BLaER1 treated with 17β-estradiol and CSF1 and Interleukin-3, amounts not matched to agents 10 nM and 100 nM (cell line): ENCODE results near the gene BMX.

Source experiments
- H3K27ac ChIP-seq, 11 experiments: shearing (Covaris generic); formaldehyde crosslinking; 2 replicates each; pipeline ENCODE4 v1.8.1; 2022
- H3K27me3 ChIP-seq, 11 experiments: shearing (Covaris generic); formaldehyde crosslinking; 2 replicates each; pipeline ENCODE4 v1.8.1; 2022
- H3K36me3 ChIP-seq, 11 experiments: shearing (Covaris generic); formaldehyde crosslinking; 2 replicates each; pipeline ENCODE4 v1.8.1; 2022
- H3K4me1 ChIP-seq, 10 experiments: shearing (Covaris generic); formaldehyde crosslinking; 2 replicates each; pipeline ENCODE4 v1.8.1; 2022
- H3K4me2 ChIP-seq, 11 experiments: shearing (Covaris generic); formaldehyde crosslinking; 2 replicates each; pipeline ENCODE4 v1.8.1; 2022
- H3K4me3 ChIP-seq, 10 experiments: shearing (Covaris generic); formaldehyde crosslinking; 2 replicates each; pipeline ENCODE4 v1.8.1; 2022
- H3K9ac ChIP-seq, 11 experiments: shearing (Covaris generic); formaldehyde crosslinking; 2 replicates each; pipeline ENCODE4 v1.8.1; 2022
- H3K9me3 ChIP-seq, 11 experiments: shearing (Covaris generic); formaldehyde crosslinking; replicated peaks in 1 of 11; 2 replicates each; pipeline ENCODE4 v1.8.1; 2022
- H4K20me1 ChIP-seq, 11 experiments: shearing (Covaris generic); formaldehyde crosslinking; 2 replicates each; pipeline ENCODE4 v1.8.1; 2022
- Cebpa-rat ChIP-seq, 11 experiments: shearing (Covaris generic); IDR thresholded peaks; 2 replicates each; pipeline ENCODE4 v1.8.1; 2022

Gene BMX

DNA sequence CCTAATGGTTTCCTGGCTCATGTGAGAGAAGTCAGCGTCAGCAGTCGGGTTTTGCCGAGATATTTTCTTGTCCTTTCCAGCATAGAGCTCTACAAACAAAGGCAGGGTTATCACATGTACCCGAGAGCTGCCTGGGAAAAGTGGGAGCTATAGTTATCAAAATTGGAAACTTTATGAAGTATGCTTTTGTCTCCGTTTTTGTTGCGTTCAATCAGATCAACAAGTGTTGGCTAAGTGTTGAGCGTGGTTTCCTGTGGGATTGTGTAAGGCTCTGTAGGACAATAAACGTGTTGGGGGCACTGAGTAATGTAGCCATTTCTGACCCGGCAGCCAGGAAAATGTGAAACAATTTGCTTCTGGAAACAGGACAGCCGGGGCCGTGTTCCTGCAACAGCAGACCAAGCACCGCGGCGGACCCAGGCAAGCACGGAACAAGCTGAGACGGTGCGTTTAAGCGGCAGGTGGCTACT is at the start of gene BMX:
Gene BMX, plus strand, starts transcription at position 311 of the 470 bp plus-strand sequence. CDS start 7,547 bp downstream, outside the sequence.
- Histone ChIP-seq H3K27me3 (peaks cover 97 to 99% (median 98%) of the 10 kb centered on the region in 11 experiments), H3K27ac (no peak within 1 kb of the TSS), H3K9ac (no peak within 1 kb of the TSS), H4K20me1 (peaks cover 0 to 5% (median 0%) of the 10 kb centered on the region in 11 experiments; a peak in 3 of 22 replicates), H3K4me2 (no peak within 1 kb of the TSS), H3K9me3 (no peaks in the 10 kb centered on the region), H3K36me3 (no peaks in the 10 kb centered on the region), H3K4me3 (no peak within 1 kb of the TSS), H3K4me1 (no peaks in the 10 kb centered on the region)
- no peak for TF ChIP-seq Cebpa-rat (IDR thresholded peaks at IDR 0.05)

DNA sequence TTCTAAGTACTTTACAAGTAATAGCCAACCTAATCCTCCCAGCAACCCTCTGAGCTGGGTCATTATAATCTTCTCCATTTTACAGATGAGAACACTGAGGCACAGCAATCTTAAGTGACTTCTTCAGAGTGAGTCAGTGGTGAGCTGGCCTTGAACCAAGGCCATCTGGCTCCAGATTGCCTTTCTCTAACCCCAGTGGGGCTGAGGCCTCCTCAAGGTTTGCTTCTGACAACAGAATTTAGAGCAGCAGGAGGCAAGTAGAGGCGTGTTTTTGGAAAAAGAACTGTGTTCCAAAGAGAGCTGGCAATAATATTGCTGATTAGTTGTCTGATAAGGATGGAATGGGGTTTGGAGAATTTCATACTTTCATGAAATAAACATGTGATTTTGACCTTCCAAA is 48.7 kb upstream of the BMX start:
- H4K20me1 ChIP-seq, result peaks cover 0 to 14% (median 0%) of the 10 kb centered on the region in 11 experiments; a peak in 4 of 22 replicates
- no peaks in the 10 kb centered on the region for H3K9me3 ChIP-seq
- TF ChIP-seq Cebpa-rat (IDR thresholded peaks at IDR 0.05), result no peak
- no peak overlapping the region for H3K4me3 ChIP-seq
- no peaks in the 10 kb centered on the region for H3K36me3 ChIP-seq
- H3K4me2 ChIP-seq, result no peak overlapping the region
- H3K27me3 ChIP-seq, result peaks cover 95 to 99% (median 98%) of the 10 kb centered on the region in 11 experiments
- H3K9ac ChIP-seq, result no peak overlapping the region
- H3K27ac ChIP-seq, result no peak overlapping the region
- H3K4me1 ChIP-seq, result no peaks in the 10 kb centered on the region

DNA sequence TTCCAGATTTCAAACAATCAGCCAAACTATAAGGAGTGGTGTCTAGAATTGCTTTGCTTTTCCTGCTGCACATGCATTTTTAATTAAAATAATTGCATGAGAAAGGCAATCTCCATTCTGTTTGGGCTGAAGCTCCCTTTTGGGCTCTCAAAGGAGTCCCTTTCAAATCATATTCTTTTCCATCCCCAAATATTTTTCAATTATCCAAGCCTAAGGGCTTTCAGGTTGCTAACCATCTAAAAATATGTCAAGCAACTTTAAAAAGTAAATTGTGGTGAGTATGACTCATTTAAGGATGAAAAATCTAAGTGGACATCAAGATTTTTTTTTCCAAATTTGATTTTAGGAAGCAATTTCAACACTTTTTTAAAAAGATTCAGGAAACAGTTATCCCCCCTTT is 35.9 kb upstream of the BMX start:
- H3K4me1 ChIP-seq, result no peaks in the 10 kb centered on the region
- H3K9ac ChIP-seq, result no peak overlapping the region
- no peaks in the 10 kb centered on the region for H3K9me3 ChIP-seq
- peaks cover 0 to 11% (median 0%) of the 10 kb centered on the region in 11 experiments; a peak in 2 of 22 replicates for H4K20me1 ChIP-seq
- no peaks in the 10 kb centered on the region for H3K36me3 ChIP-seq
- H3K27ac ChIP-seq, result no peak overlapping the region
- no peak overlapping the region for H3K4me3 ChIP-seq
- TF ChIP-seq Cebpa-rat (IDR thresholded peaks at IDR 0.05), result no peak
- no peak overlapping the region for H3K4me2 ChIP-seq
- H3K27me3 ChIP-seq, result peaks cover 99 to 100% (median 100%) of the 10 kb centered on the region in 11 experiments

GRCh38 chrX:15465347-15465746 is 35.3 kb upstream of the BMX start:
- no peak for TF ChIP-seq Cebpa-rat (IDR thresholded peaks at IDR 0.05)
- Histone ChIP-seq H3K4me2 (no peak overlapping the region), H3K4me1 (no peaks in the 10 kb centered on the region), H3K4me3 (no peak overlapping the region), H3K36me3 (no peaks in the 10 kb centered on the region), H3K27me3 (peaks cover 93 to 100% (median 99%) of the 10 kb centered on the region in 11 experiments), H4K20me1 (peaks cover 0 to 11% (median 0%) of the 10 kb centered on the region in 11 experiments; a peak in 2 of 22 replicates), H3K9me3 (no peaks in the 10 kb centered on the region), H3K9ac (no peak overlapping the region), H3K27ac (no peak overlapping the region)

DNA sequence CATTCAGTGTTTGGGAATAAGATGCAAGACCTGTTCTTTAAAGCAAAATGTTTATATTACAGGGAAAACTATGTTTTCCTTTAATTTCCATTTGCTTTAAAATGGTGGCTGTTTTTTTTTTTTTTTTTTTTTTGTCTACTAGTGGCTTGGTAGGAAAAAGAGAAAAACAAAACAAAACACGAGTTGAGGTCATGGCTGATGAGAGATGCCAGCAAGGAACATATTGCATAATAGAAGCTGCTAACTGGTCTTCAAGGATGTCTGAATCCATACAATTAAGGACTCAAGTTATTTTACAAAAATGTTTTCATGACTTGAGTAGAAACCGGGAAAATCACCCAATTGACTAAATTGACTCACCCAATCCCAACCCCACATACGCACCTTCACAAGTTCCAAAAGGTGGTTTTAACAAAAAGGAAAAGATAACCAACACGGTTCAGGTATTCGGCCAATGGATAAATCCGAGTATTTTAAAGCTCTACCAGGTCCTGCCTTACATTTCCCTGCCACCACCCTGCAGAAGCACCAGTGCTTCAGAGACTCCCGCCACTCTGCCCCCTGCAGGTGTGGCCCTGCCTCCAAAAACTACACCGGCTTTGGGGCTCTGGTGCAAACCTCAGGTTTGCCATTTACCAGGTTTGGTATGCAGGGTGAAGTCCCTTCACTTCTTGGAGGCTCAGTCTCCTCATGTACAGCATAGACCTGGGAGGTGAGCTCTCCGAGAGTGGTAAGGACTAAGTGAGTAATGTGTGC is 34.5 kb upstream of the BMX start:
- TF ChIP-seq Cebpa-rat (IDR thresholded peaks at IDR 0.05), result no peak
- Histone ChIP-seq H3K9me3 (no peaks in the 10 kb centered on the region), H4K20me1 (peaks cover 0 to 11% (median 0%) of the 10 kb centered on the region in 11 experiments; a peak in 2 of 22 replicates), H3K4me2 (no peak overlapping the region), H3K9ac (no peak overlapping the region), H3K4me3 (no peak overlapping the region), H3K27ac (no peak overlapping the region), H3K27me3 (peaks cover 86 to 95% (median 92%) of the 10 kb centered on the region in 11 experiments), H3K36me3 (no peaks in the 10 kb centered on the region), H3K4me1 (no peaks in the 10 kb centered on the region)

- Histone ChIP-seq H3K4me1 (no peaks in the 10 kb centered on the region), H3K27ac (no peak overlapping the region), H4K20me1 (peaks cover 0 to 11% (median 0%) of the 10 kb centered on the region in 11 experiments; a peak in 2 of 22 replicates), H3K9me3 (no peaks in the 10 kb centered on the region), H3K4me2 (no peak overlapping the region), H3K36me3 (no peaks in the 10 kb centered on the region), H3K9ac (no peak overlapping the region), H3K27me3 (peaks cover 85 to 95% (median 91%) of the 10 kb centered on the region in 11 experiments), H3K4me3 (no peak overlapping the region)
- no peak for TF ChIP-seq Cebpa-rat (IDR thresholded peaks at IDR 0.05)
These were observed 32.6 kb upstream of the BMX start for GRCh38 chrX:15468036-15468435.

DNA sequence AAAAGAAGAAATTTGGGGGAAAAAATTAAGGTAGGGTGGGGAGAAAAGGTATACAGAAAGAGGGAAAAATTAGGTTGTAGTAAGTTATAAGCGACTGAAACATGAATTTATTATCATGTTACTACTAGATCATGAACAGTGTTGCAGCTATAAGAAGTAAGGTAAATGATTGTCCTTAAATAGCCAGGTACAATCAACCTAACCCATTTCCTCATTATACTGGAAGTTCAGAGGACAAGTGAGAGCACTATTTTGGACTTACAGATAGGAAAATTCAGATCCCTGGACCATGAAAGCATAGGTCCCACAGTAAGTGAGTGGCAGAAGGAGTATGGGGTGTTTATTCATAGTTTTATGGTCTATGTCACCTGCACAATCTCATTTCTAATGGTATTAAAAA is 31.0 kb upstream of the BMX start:
- Histone ChIP-seq H3K27ac (no peak overlapping the region), H3K9me3 (no peaks in the 10 kb centered on the region), H3K9ac (no peak overlapping the region), H3K4me1 (no peaks in the 10 kb centered on the region), H3K4me2 (no peak overlapping the region), H3K4me3 (no peak overlapping the region), H3K36me3 (no peaks in the 10 kb centered on the region), H3K27me3 (peaks cover 82 to 95% (median 91%) of the 10 kb centered on the region in 11 experiments), H4K20me1 (peaks cover 0 to 11% (median 0%) of the 10 kb centered on the region in 11 experiments; a peak in 1 of 22 replicates)
- TF ChIP-seq Cebpa-rat (IDR thresholded peaks at IDR 0.05), result no peak

DNA sequence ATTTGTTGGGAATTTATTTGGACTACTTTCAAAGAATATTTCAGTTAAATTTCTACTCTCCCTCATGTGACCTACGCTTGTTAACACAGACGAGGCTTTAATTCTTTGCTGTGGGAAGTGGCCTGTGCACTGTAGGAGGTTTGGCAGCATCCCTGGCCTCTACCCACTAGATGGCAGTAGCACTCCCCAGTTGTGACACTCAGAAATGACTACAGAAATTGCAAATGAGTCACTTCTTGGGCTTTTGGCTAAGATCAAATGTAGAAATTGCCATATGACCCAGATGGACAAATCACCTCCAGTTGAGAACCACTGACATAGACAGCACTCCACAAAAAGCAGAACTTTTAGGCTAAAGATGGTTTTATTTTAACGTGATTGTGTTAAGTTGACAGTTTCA is 29.6 kb upstream of the BMX start:
- TF ChIP-seq Cebpa-rat (IDR thresholded peaks at IDR 0.05), result no peak
- Histone ChIP-seq H3K4me2 (no peak overlapping the region), H3K36me3 (no peaks in the 10 kb centered on the region), H3K27me3 (peaks cover 82 to 95% (median 91%) of the 10 kb centered on the region in 11 experiments), H3K9me3 (no peaks in the 10 kb centered on the region), H3K9ac (no peak overlapping the region), H3K4me1 (no peaks in the 10 kb centered on the region), H3K27ac (no peak overlapping the region), H3K4me3 (no peak overlapping the region), H4K20me1 (peaks cover 0 to 11% (median 0%) of the 10 kb centered on the region in 11 experiments; a peak in 2 of 22 replicates)

- H3K9me3 ChIP-seq, result no peaks in the 10 kb centered on the region
- H3K9ac ChIP-seq, result no peak overlapping the region
- H3K4me1 ChIP-seq, result no peaks in the 10 kb centered on the region
These were observed 28.1 kb upstream of the BMX start for GRCh38 chrX:15472531-15472930.

More at GRCh38 chrX:15472531-15472930, 28.1 kb upstream of the BMX start:
- Histone ChIP-seq H4K20me1 (peaks cover 0 to 8% (median 0%) of the 10 kb centered on the region in 11 experiments; a peak in 2 of 22 replicates), H3K36me3 (no peaks in the 10 kb centered on the region), H3K4me2 (no peak overlapping the region), H3K27ac (no peak overlapping the region), H3K27me3 (peaks cover 82 to 95% (median 91%) of the 10 kb centered on the region in 11 experiments), H3K4me3 (no peak overlapping the region)
- TF ChIP-seq Cebpa-rat (IDR thresholded peaks at IDR 0.05), result no peak
